ENCODE results near the gene ARMH4.

The ARMH4 gene

GRCh38 chr14:57957441-57957840 lies 194.6 kb downstream of the ARMH4 start:
- DNase-seq = no peak
